ENCODE data around the gene FAH. TPM values are rescaled to one million over a fixed set of nuclear protein-coding genes. Genes with fewer than 3 reads are reported as not detected.
A peak's percentile ranks its signal among the peaks of the same experiment; 100 is the strongest.

Gene FAH
- total and polyA plus RNA-seq, 2 experiments from 2014 or later = 18.2 to 46.4 TPM

- TF ChIP-seq CTCF (IDR thresholded peaks at IDR 0.05; ENCODE audit: low read depth, low read length) = no peak
- H3K4me1 ChIP-seq (ENCODE audit: low read depth) = peaks cover 19% of the 10 kb centered on the region
- H3K36me3 ChIP-seq = no peaks in the 10 kb centered on the region
- H3K4me3 ChIP-seq = no peak overlapping the region
- DNase-seq (ENCODE audit: low read depth in 1 of 2, low spot score in 1 of 2) = no peak
- H3K9me3 ChIP-seq (ENCODE audit: low read depth) = no peaks in the 10 kb centered on the region
- no peak overlapping the region for H3K27ac ChIP-seq
- no peaks in the 10 kb centered on the region for H3K27me3 ChIP-seq
Observed at GRCh38 chr15:80151148-80151547, 1.7 kb upstream of the FAH start.

- no peak overlapping the region for H3K4me3 ChIP-seq
- DNase-seq (ENCODE audit: low read depth in 1 of 2, low spot score in 1 of 2) = no peak
- H3K4me1 ChIP-seq (ENCODE audit: low read depth) = peaks cover 19% of the 10 kb centered on the region
- no peak for TF ChIP-seq CTCF (IDR thresholded peaks at IDR 0.05; ENCODE audit: low read depth, low read length)
- no peaks in the 10 kb centered on the region for H3K9me3 ChIP-seq (ENCODE audit: low read depth)
- no peaks in the 10 kb centered on the region for H3K27me3 ChIP-seq
- no peak overlapping the region for H3K27ac ChIP-seq
- H3K36me3 ChIP-seq = no peaks in the 10 kb centered on the region
Observed at GRCh38 chr15:80151576-80151975, 1.2 kb upstream of the FAH start.

- TF ChIP-seq CTCF (IDR thresholded peaks at IDR 0.05; ENCODE audit: low read depth, low read length) = no peak
- Histone ChIP-seq H3K9me3 (ENCODE audit: low read depth) (no peaks in the 10 kb centered on the region), H3K4me1 (ENCODE audit: low read depth) (peaks cover 19% of the 10 kb centered on the region), H3K36me3 (no peaks in the 10 kb centered on the region), H3K27ac (peak overlapping the region; percentile 59), H3K27me3 (no peaks in the 10 kb centered on the region), H3K4me3 (peak overlapping the region; percentile 48)
- peak; percentile 93 to 98 for DNase-seq (ENCODE audit: low read depth in 1 of 2, low spot score in 1 of 2)
Observed at GRCh38 chr15:80152180-80152895, 461 bp upstream of the FAH start.

GRCh38 chr15:80153900-80154299, 1.1 kb downstream of the FAH start:
- Histone ChIP-seq H3K27me3 (no peaks in the 10 kb centered on the region), H3K27ac (no peak overlapping the region), H3K4me3 (peak overlapping the region; percentile 48), H3K9me3 (ENCODE audit: low read depth) (no peaks in the 10 kb centered on the region), H3K36me3 (no peaks in the 10 kb centered on the region), H3K4me1 (ENCODE audit: low read depth) (peaks cover 19% of the 10 kb centered on the region)
- no peak for TF ChIP-seq CTCF (IDR thresholded peaks at IDR 0.05; ENCODE audit: low read depth, low read length)
- DNase-seq (ENCODE audit: low read depth in 1 of 2, low spot score in 1 of 2) = peak in 1 of 2 donors; percentile 50

GRCh38 chr15:80154336-80154735, 1.5 kb downstream of the FAH start:
- H3K27ac ChIP-seq = no peak overlapping the region

More at GRCh38 chr15:80154336-80154735, 1.5 kb downstream of the FAH start:
- Histone ChIP-seq H3K4me1 (ENCODE audit: low read depth) (peaks cover 19% of the 10 kb centered on the region), H3K4me3 (no peak overlapping the region), H3K9me3 (ENCODE audit: low read depth) (no peaks in the 10 kb centered on the region), H3K36me3 (no peaks in the 10 kb centered on the region), H3K27me3 (no peaks in the 10 kb centered on the region)
- TF ChIP-seq CTCF (IDR thresholded peaks at IDR 0.05; ENCODE audit: low read depth, low read length) = no peak
- DNase-seq (ENCODE audit: low read depth in 1 of 2, low spot score in 1 of 2) = peak; percentile 42 to 74

All from cardiac muscle cell (in vitro differentiated cells and primary cell).